Measurements from ENCODE around the gene HMG20A. TPM values are rescaled to one million over a fixed set of nuclear protein-coding genes. Genes with fewer than 3 reads are reported as not detected.

The HMG20A gene
- total RNA-seq, 1 experiment from 2014 or later, result 61.7 TPM

DNA sequence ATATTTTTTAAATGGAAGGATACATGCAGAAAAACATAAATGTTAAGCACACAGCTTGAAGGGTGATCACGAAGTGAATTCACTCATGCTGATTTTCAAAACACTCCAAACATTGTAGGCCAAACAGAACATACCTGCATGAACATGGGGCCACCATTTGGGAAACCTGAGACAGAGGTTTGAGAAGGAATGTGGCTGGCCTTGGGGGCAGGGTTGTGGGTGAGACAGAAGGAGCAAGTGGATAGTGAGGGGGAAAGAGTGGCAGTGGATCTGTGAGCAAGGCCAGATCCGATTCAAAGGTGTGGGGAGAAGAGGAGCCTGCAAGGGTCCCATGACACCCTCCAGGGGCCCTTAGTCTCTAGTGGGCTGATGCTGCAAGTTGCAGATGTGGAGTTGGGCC lies 94.9 kb downstream of the HMG20A start:
- H3K27ac Mint-ChIP-seq (ENCODE audit: unreplicated experiment), result no peak overlapping the region
- intact Hi-C loops (cut with micrococcal nuclease; ENCODE audit: unreplicated experiment), result no loop called here
- H3K9me3 Mint-ChIP-seq (ENCODE audit: low read depth, unreplicated experiment), result no peaks in the 10 kb centered on the region
- no peak overlapping the region for H3K4me3 Mint-ChIP-seq (ENCODE audit: low read depth, unreplicated experiment)
- no peaks in the 10 kb centered on the region for H3K27me3 Mint-ChIP-seq (ENCODE audit: unreplicated experiment)
- H3K36me3 Mint-ChIP-seq (ENCODE audit: insufficient read depth, unreplicated experiment), result no peaks in the 10 kb centered on the region
- DNase-seq, result no peak
- TF ChIP-seq CTCF (IDR thresholded peaks at IDR 0.05; ENCODE audit: unreplicated experiment), result no peak
- H3K4me1 Mint-ChIP-seq (ENCODE audit: low read depth, unreplicated experiment), result no peaks in the 10 kb centered on the region
- BruUV-seq (replicated peaks), result no TSS peak
- CTCF ChIA-PET, result interaction anchor here (1.2 kb wide), 1 partner anchor 18 kb away, joined by 4 read pairs; no protein-coding TSS in a partner anchor

DNA sequence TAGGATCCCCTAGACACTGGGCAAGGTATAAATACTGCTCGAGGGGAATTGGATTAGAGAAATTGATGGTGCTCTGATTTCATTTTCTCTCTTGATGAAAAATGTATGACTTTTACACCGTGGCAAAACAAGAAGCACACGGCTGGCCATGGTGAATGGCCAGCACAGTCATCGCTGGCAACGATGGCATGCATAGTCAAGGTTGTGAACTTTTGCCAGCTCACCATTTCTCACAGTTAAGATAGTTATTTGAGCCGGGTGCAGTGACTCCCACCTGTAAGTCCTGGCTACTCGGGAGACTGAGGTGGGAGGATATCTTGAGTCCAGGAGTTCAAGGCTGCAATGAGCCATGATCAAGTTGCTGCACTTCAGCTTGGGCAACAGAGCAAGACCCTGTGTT lies 95.4 kb downstream of the HMG20A start:
- TF ChIP-seq CTCF (IDR thresholded peaks at IDR 0.05; ENCODE audit: unreplicated experiment), result no peak
- H3K9me3 Mint-ChIP-seq (ENCODE audit: low read depth, unreplicated experiment), result no peaks in the 10 kb centered on the region
- intact Hi-C loops (cut with micrococcal nuclease; ENCODE audit: unreplicated experiment), result no loop called here
- CTCF ChIA-PET, result no interaction called here
- H3K4me1 Mint-ChIP-seq (ENCODE audit: low read depth, unreplicated experiment), result no peaks in the 10 kb centered on the region
- no peak for DNase-seq
- BruUV-seq (replicated peaks), result no TSS peak
- H3K27ac Mint-ChIP-seq (ENCODE audit: unreplicated experiment), result no peak overlapping the region
- no peak overlapping the region for H3K4me3 Mint-ChIP-seq (ENCODE audit: low read depth, unreplicated experiment)
- no peaks in the 10 kb centered on the region for H3K27me3 Mint-ChIP-seq (ENCODE audit: unreplicated experiment)
- no peaks in the 10 kb centered on the region for H3K36me3 Mint-ChIP-seq (ENCODE audit: insufficient read depth, unreplicated experiment)

- Mint-ChIP-seq H3K27ac (ENCODE audit: unreplicated experiment) (no peak overlapping the region), H3K36me3 (ENCODE audit: insufficient read depth, unreplicated experiment) (no peaks in the 10 kb centered on the region), H3K27me3 (ENCODE audit: unreplicated experiment) (no peaks in the 10 kb centered on the region), H3K4me1 (ENCODE audit: low read depth, unreplicated experiment) (no peaks in the 10 kb centered on the region), H3K9me3 (ENCODE audit: low read depth, unreplicated experiment) (no peaks in the 10 kb centered on the region), H3K4me3 (ENCODE audit: low read depth, unreplicated experiment) (no peak overlapping the region)
- no peak for DNase-seq
- CTCF ChIA-PET, result no interaction called here
- intact Hi-C loops (cut with micrococcal nuclease; ENCODE audit: unreplicated experiment), result no loop called here
- TF ChIP-seq CTCF (IDR thresholded peaks at IDR 0.05; ENCODE audit: unreplicated experiment), result no peak
- BruUV-seq (replicated peaks), result no TSS peak
These were observed 96.1 kb downstream of the HMG20A start for GRCh38 chr15:77516786-77517185.

DNA sequence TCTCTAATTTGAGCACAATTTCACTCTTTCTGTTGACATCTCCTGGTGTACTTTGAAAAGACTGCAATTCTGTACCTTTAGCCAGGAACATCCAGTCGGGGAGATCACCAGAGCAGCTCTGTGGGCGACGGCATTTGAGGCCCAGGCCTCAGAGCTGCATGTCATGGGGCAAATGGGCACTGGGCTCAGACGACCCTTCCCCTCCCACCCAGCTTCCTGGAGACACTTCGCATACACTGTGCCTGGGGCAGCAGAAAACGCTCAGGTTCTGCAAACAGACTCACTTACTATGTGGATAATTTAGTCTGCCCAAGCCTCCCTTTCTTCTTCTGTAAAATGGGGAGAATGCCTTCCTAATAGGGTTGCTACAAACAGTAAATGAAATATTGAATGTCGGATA lies 96.9 kb downstream of the HMG20A start:
- Mint-ChIP-seq H3K4me1 (ENCODE audit: low read depth, unreplicated experiment) (no peaks in the 10 kb centered on the region), H3K27ac (ENCODE audit: unreplicated experiment) (no peak overlapping the region), H3K9me3 (ENCODE audit: low read depth, unreplicated experiment) (no peaks in the 10 kb centered on the region), H3K4me3 (ENCODE audit: low read depth, unreplicated experiment) (no peak overlapping the region), H3K36me3 (ENCODE audit: insufficient read depth, unreplicated experiment) (no peaks in the 10 kb centered on the region), H3K27me3 (ENCODE audit: unreplicated experiment) (no peaks in the 10 kb centered on the region)
- no peak for TF ChIP-seq CTCF (IDR thresholded peaks at IDR 0.05; ENCODE audit: unreplicated experiment)
- no peak for DNase-seq
- intact Hi-C loops (cut with micrococcal nuclease; ENCODE audit: unreplicated experiment), result no loop called here
- BruUV-seq (replicated peaks), result no TSS peak
- CTCF ChIA-PET, result interaction anchor here (1.1 kb wide), 1 partner anchor 10 kb away, joined by 3 read pairs; no protein-coding TSS in a partner anchor
